ENCODE results near the gene PAM. TPM values are rescaled to one million over a fixed set of nuclear protein-coding genes. Genes with fewer than 3 reads are reported as not detected.
A peak's percentile ranks its signal among the peaks of the same experiment; 100 is the strongest.

PAM gene
- total and polyA plus RNA-seq, 7 experiments from 2014 or later = 10.3 to 36.6 (median 13.6) TPM

GRCh38 chr5:103021314-103021713 is 266.2 kb downstream of the PAM start:
- H3K36me3 Mint-ChIP-seq = peaks cover 0 to 28% (median 4%) of the 10 kb centered on the region in 5 donors
- H3K4me1 ChIP-seq (ENCODE audit: control insufficient read depth in 2 of 2, insufficient read depth in 2 of 2, low read length in 2 of 2) = no peaks in the 10 kb centered on the region
- no peak overlapping the region for H3K4me3 ChIP-seq (ENCODE audit: low read length)
- ChIA-PET CTCF (no interaction called here), POLR2A (no interaction called here)
- H3K36me3 ChIP-seq (ENCODE audit: control insufficient read depth in 2 of 3, insufficient read depth in 3 of 3, low read length in 3 of 3) = no peaks in the 10 kb centered on the region
- peaks cover 0 to 3% (median 0%) of the 10 kb centered on the region in 7 donors for H3K4me1 Mint-ChIP-seq
- ATAC-seq (no peak), DNase-seq (no peak)
- no peak overlapping the region for H3K27ac Mint-ChIP-seq
- no peaks in the 10 kb centered on the region for H3K27me3 ChIP-seq (ENCODE audit: control insufficient read depth in 2 of 2, insufficient read depth in 2 of 2, low read length in 2 of 2)
- H3K27ac ChIP-seq (ENCODE audit: low read depth, low read length) = no peak overlapping the region
- H3K4me3 Mint-ChIP-seq = no peak overlapping the region
- no peaks in the 10 kb centered on the region for H3K27me3 Mint-ChIP-seq
- no peaks in the 10 kb centered on the region for H3K9me3 ChIP-seq (ENCODE audit: control insufficient read depth in 2 of 3, low read length in 3 of 3)
- no peaks in the 10 kb centered on the region for H3K9me3 Mint-ChIP-seq
- intact Hi-C loops (cut with micrococcal nuclease) = no loop called here

- Mint-ChIP-seq H3K27me3 (no peaks in the 10 kb centered on the region), H3K4me1 (no peaks in the 10 kb centered on the region), H3K27ac (no peak overlapping the region), H3K36me3 (peaks cover 0 to 24% (median 9%) of the 10 kb centered on the region in 5 donors), H3K4me3 (no peak overlapping the region), H3K9me3 (no peaks in the 10 kb centered on the region)
- POLR2A ChIA-PET = no interaction called here
- DNase-seq (no peak), ATAC-seq (no peak)
- Histone ChIP-seq H3K4me1 (ENCODE audit: control insufficient read depth in 2 of 2, insufficient read depth in 2 of 2, low read length in 2 of 2) (no peaks in the 10 kb centered on the region), H3K4me3 (ENCODE audit: low read length) (no peak overlapping the region), H3K36me3 (ENCODE audit: control insufficient read depth in 2 of 3, insufficient read depth in 3 of 3, low read length in 3 of 3) (no peaks in the 10 kb centered on the region), H3K27ac (ENCODE audit: low read depth, low read length) (no peak overlapping the region), H3K9me3 (ENCODE audit: control insufficient read depth in 2 of 3, low read length in 3 of 3) (no peaks in the 10 kb centered on the region), H3K27me3 (ENCODE audit: control insufficient read depth in 2 of 2, insufficient read depth in 2 of 2, low read length in 2 of 2) (no peaks in the 10 kb centered on the region)
- intact Hi-C loops (cut with micrococcal nuclease) = no loop called here
- CTCF ChIA-PET = no interaction called here
Observed at GRCh38 chr5:103027267-103027666, 272.2 kb downstream of the PAM start.

- ChIA-PET POLR2A (interaction anchor here (1.2 kb wide), 1 partner anchor 9 kb away, joined by 3 read pairs; no protein-coding TSS in a partner anchor), CTCF (no interaction called here)
- peak overlapping the region in 1 of 9 donors; percentile 3 for H3K27ac Mint-ChIP-seq
- no peak overlapping the region for H3K4me3 Mint-ChIP-seq
- ATAC-seq (no peak), DNase-seq (no peak)
- no peaks in the 10 kb centered on the region for H3K36me3 ChIP-seq (ENCODE audit: control insufficient read depth in 2 of 3, insufficient read depth in 3 of 3, low read length in 3 of 3)
- no peak overlapping the region for H3K27ac ChIP-seq (ENCODE audit: low read depth, low read length)
- H3K36me3 Mint-ChIP-seq = peaks cover 0 to 10% (median 5%) of the 10 kb centered on the region in 5 donors
- no peaks in the 10 kb centered on the region for H3K27me3 ChIP-seq (ENCODE audit: control insufficient read depth in 2 of 2, insufficient read depth in 2 of 2, low read length in 2 of 2)
- H3K4me1 ChIP-seq (ENCODE audit: control insufficient read depth in 2 of 2, insufficient read depth in 2 of 2, low read length in 2 of 2) = no peaks in the 10 kb centered on the region
- H3K27me3 Mint-ChIP-seq = peaks cover 0 to 6% (median 3%) of the 10 kb centered on the region in 5 donors
- no peaks in the 10 kb centered on the region for H3K9me3 Mint-ChIP-seq
- H3K4me1 Mint-ChIP-seq = no peaks in the 10 kb centered on the region
- H3K9me3 ChIP-seq (ENCODE audit: control insufficient read depth in 2 of 3, low read length in 3 of 3) = no peaks in the 10 kb centered on the region
- intact Hi-C loops (cut with micrococcal nuclease) = no loop called here
- no peak overlapping the region for H3K4me3 ChIP-seq (ENCODE audit: low read length)
Observed at GRCh38 chr5:103031607-103032006, 276.5 kb downstream of the PAM start.

GRCh38 chr5:103033696-103034095 is 278.6 kb downstream of the PAM start:
- Histone ChIP-seq H3K27me3 (ENCODE audit: control insufficient read depth in 2 of 2, insufficient read depth in 2 of 2, low read length in 2 of 2) (no peaks in the 10 kb centered on the region), H3K9me3 (ENCODE audit: control insufficient read depth in 2 of 3, low read length in 3 of 3) (no peaks in the 10 kb centered on the region), H3K4me3 (ENCODE audit: low read length) (no peak overlapping the region), H3K4me1 (ENCODE audit: control insufficient read depth in 2 of 2, insufficient read depth in 2 of 2, low read length in 2 of 2) (no peaks in the 10 kb centered on the region), H3K27ac (ENCODE audit: low read depth, low read length) (no peak overlapping the region), H3K36me3 (ENCODE audit: control insufficient read depth in 2 of 3, insufficient read depth in 3 of 3, low read length in 3 of 3) (no peaks in the 10 kb centered on the region)
- POLR2A ChIA-PET = no interaction called here
- H3K27me3 Mint-ChIP-seq = peaks cover 6 to 12% (median 10%) of the 10 kb centered on the region in 5 donors
- no peaks in the 10 kb centered on the region for H3K9me3 Mint-ChIP-seq
- intact Hi-C loops (cut with micrococcal nuclease) = no loop called here
- CTCF ChIA-PET = no interaction called here
- no peak overlapping the region for H3K4me3 Mint-ChIP-seq
- no peaks in the 10 kb centered on the region for H3K4me1 Mint-ChIP-seq
- no peak for ATAC-seq
- DNase-seq = no peak
- H3K36me3 Mint-ChIP-seq = peaks cover 0 to 6% (median 4%) of the 10 kb centered on the region in 5 donors
- H3K27ac Mint-ChIP-seq = no peak overlapping the region

DNA sequence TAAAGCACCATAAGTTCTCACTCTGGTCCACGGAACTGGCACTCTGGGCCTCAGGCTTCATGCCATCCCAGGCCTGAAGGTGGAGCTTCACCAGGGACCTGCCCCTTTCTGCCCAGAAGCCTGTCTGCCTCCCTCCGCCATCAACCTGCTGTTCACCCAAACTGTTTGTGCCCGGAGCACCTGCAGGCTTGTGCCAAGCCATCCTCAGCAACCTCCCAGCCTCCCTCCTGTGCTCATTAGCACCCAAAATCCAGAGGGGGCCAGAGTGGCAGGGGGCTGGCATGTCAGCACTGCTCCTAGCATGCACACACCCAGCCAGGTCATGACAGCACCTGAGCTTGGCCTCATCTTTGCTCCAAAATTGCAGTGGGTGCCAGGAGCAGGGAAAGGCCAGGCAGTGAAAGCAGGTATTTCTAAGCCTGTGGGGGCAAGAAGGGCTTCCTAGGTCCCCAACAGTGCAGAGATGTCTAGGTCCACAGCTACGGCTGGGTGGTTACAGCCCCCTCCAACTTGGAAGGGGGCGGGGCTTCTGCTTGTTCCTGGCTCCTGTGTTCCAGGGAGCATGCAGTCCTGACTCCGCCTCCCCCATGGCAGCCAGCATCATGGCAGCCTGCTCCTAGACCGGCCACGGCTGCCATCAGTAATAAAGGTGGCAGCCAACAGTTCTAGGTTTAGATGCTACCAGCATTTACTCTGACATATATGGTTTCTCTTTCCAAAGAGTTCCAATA is 279.7 kb downstream of the PAM start:
- DNase-seq = no peak
- intact Hi-C loops (cut with micrococcal nuclease) = no loop called here
- peaks cover 0 to 6% (median 4%) of the 10 kb centered on the region in 5 donors for H3K36me3 Mint-ChIP-seq
- no peak overlapping the region for H3K4me3 Mint-ChIP-seq
- no peak overlapping the region for H3K27ac ChIP-seq (ENCODE audit: low read depth, low read length)
- ChIA-PET POLR2A (no interaction called here), CTCF (interaction anchor here (0.6 kb wide), 1 partner anchor 167 kb away, joined by 3 read pairs; no protein-coding TSS in a partner anchor)
- no peak overlapping the region for H3K4me3 ChIP-seq (ENCODE audit: low read length)
- no peaks in the 10 kb centered on the region for H3K27me3 ChIP-seq (ENCODE audit: control insufficient read depth in 2 of 2, insufficient read depth in 2 of 2, low read length in 2 of 2)
- no peaks in the 10 kb centered on the region for H3K9me3 ChIP-seq (ENCODE audit: control insufficient read depth in 2 of 3, low read length in 3 of 3)
- no peak overlapping the region for H3K27ac Mint-ChIP-seq
- no peaks in the 10 kb centered on the region for H3K4me1 Mint-ChIP-seq
- no peaks in the 10 kb centered on the region for H3K36me3 ChIP-seq (ENCODE audit: control insufficient read depth in 2 of 3, insufficient read depth in 3 of 3, low read length in 3 of 3)
- no peak for ATAC-seq
- H3K9me3 Mint-ChIP-seq = no peaks in the 10 kb centered on the region
- H3K27me3 Mint-ChIP-seq = peaks cover 6 to 12% (median 10%) of the 10 kb centered on the region in 5 donors
- no peaks in the 10 kb centered on the region for H3K4me1 ChIP-seq (ENCODE audit: control insufficient read depth in 2 of 2, insufficient read depth in 2 of 2, low read length in 2 of 2)

- ChIA-PET POLR2A (no interaction called here), CTCF (interaction anchor here (0.6 kb wide), 1 partner anchor 119 kb away, joined by 3 read pairs; no protein-coding TSS in a partner anchor)
- no peak for DNase-seq
- Histone ChIP-seq H3K4me1 (ENCODE audit: control insufficient read depth in 2 of 2, insufficient read depth in 2 of 2, low read length in 2 of 2) (no peaks in the 10 kb centered on the region), H3K4me3 (ENCODE audit: low read length) (no peak overlapping the region), H3K36me3 (ENCODE audit: control insufficient read depth in 2 of 3, insufficient read depth in 3 of 3, low read length in 3 of 3) (no peaks in the 10 kb centered on the region), H3K27me3 (ENCODE audit: control insufficient read depth in 2 of 2, insufficient read depth in 2 of 2, low read length in 2 of 2) (no peaks in the 10 kb centered on the region), H3K27ac (ENCODE audit: low read depth, low read length) (no peak overlapping the region), H3K9me3 (ENCODE audit: control insufficient read depth in 2 of 3, low read length in 3 of 3) (no peaks in the 10 kb centered on the region)
- peaks cover 0 to 6% (median 0%) of the 10 kb centered on the region in 5 donors for H3K36me3 Mint-ChIP-seq
- H3K9me3 Mint-ChIP-seq = no peaks in the 10 kb centered on the region
- no peaks in the 10 kb centered on the region for H3K4me1 Mint-ChIP-seq
- intact Hi-C loops (cut with micrococcal nuclease) = no loop called here
- H3K27me3 Mint-ChIP-seq = peaks cover 6 to 17% (median 10%) of the 10 kb centered on the region in 5 donors
- H3K27ac Mint-ChIP-seq = no peak overlapping the region
- no peak overlapping the region for H3K4me3 Mint-ChIP-seq
- ATAC-seq = no peak
Observed at GRCh38 chr5:103035701-103036100, 280.6 kb downstream of the PAM start.

DNA sequence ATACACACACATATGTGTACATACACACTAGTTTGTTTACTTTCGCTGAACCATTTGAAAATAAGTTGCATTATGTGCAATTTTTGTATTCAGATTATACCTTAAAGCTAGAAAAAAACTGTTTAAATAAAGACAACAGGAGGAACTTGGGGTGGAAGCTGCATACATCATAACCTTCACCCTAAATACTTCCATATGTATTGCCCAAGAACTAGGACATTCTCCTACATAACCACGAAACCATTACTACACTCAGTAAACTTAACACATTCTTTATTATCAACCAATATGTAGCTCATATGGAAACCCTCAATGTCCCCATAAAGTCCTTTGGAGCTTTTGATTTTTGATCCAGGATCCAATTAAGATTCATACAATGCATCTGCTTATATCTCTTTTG is 281.5 kb downstream of the PAM start:
- intact Hi-C loops (cut with micrococcal nuclease) = no loop called here
- DNase-seq = no peak
- Mint-ChIP-seq H3K36me3 (peaks cover 0 to 6% (median 0%) of the 10 kb centered on the region in 5 donors), H3K27ac (no peak overlapping the region), H3K27me3 (peaks cover 6 to 17% (median 10%) of the 10 kb centered on the region in 5 donors), H3K9me3 (no peaks in the 10 kb centered on the region), H3K4me1 (no peaks in the 10 kb centered on the region), H3K4me3 (no peak overlapping the region)
- no peaks in the 10 kb centered on the region for H3K9me3 ChIP-seq (ENCODE audit: control insufficient read depth in 2 of 3, low read length in 3 of 3)
- H3K27ac ChIP-seq (ENCODE audit: low read depth, low read length) = no peak overlapping the region
- H3K4me3 ChIP-seq (ENCODE audit: low read length) = no peak overlapping the region
- no peak for ATAC-seq
- H3K27me3 ChIP-seq (ENCODE audit: control insufficient read depth in 2 of 2, insufficient read depth in 2 of 2, low read length in 2 of 2) = no peaks in the 10 kb centered on the region
- POLR2A ChIA-PET = no interaction called here
- CTCF ChIA-PET = no interaction called here
- no peaks in the 10 kb centered on the region for H3K4me1 ChIP-seq (ENCODE audit: control insufficient read depth in 2 of 2, insufficient read depth in 2 of 2, low read length in 2 of 2)
- H3K36me3 ChIP-seq (ENCODE audit: control insufficient read depth in 2 of 3, insufficient read depth in 3 of 3, low read length in 3 of 3) = no peaks in the 10 kb centered on the region

Data from naive thymus-derived CD4-positive, alpha-beta T cell (primary cell).